GM11168 (cell line): ENCODE results near the gene EPHB1.

ENCODE experiments used
- in situ Hi-C: fragments of 300-500 bp; cut with MboI; formaldehyde crosslinking; loops from one replicate; pipeline ENCODE4 v1.12.0; 2022; ENCODE audit warnings: low sequenced_read_pairs; ENCODE audit not compliant: unreplicated experiment

EPHB1 gene

DNA sequence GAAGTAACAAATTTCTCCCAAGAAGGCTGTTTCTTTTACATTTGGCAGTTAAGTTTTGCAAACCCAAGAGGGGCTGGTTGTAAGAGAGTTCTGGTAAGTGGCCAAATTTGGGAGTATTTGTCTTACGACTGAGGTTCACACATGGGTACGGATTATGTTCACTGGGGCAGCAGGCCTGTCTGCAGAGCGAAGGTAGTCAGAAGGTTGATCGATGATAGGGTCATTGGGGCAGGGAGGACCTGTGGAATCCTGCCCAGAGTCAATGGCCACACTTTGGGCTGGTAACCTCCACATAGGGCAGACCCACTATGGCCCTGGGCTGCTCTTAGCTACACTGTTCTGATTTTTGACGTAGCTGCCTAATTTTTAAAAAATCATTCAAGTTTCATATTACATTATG, 368.6 kb downstream of the EPHB1 start:
- in situ Hi-C loops: no loop called here

DNA sequence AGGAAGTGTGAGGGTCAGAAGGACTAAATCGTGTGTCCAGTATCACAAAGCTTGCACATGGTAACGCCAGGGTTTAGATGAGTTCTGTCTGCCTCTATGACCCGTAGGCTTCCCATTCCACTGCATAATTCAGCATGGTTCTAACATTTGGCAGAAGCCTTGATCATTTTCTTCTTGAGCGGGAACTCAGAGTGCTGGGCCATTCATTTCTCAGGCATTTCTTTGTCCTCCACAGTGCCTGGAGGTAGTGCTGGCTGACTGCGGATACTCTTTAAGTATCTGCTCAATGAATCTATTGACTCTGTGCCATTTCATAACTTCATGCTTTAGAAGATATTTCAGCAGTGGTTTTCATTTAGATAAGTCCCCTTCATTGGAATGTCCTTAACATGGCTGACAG, 370.2 kb downstream of the EPHB1 start:
- in situ Hi-C loops: no loop called here

DNA sequence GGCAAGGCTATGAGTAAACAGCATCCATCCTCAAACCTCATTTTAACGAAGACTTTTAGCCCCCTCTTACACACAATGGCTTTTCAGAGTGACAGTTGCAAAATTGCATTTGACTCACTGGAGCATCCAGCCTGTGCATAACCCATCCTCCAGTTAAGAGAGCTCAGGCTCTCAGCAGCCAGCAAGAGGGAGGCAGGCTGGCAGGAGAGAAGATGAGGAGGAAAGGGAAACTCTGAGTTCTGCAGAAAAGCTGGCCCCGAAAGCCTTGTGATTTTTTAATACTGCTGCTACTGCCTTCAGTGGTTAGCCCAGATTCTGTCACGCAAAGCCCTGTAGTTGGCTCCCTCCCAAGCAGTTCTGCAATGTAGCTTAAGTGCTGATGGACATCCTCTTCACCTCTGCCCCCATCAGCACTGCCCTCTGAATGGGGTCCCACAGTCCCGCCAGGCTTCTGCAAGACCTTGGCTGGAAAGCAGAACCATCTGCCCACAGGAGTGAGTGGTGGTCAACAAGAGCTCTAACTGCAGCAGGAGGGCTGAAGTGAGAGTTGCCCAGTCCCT, 371.3 kb downstream of the EPHB1 start:
- in situ Hi-C loops: no loop called here

DNA sequence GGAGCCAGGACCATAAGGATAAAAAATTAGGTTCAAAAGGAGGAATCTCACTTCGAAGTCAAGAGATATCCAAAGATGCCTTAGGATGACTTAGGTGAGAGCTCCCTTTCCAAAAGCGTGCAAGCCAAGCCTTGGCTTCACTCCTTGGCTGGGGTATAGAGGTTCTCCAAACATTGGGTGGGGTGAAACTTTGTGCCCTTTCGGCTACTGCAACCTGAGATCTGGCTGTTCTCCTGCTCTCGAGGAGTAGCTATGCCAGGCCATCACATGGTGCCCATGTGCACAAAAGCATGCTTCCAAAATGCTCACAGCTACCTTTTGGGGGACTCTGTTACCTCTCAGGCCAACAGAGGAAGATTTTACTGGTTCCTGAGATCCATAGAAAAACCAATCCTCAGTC, 373.8 kb downstream of the EPHB1 start:
- in situ Hi-C loops: no loop called here

DNA sequence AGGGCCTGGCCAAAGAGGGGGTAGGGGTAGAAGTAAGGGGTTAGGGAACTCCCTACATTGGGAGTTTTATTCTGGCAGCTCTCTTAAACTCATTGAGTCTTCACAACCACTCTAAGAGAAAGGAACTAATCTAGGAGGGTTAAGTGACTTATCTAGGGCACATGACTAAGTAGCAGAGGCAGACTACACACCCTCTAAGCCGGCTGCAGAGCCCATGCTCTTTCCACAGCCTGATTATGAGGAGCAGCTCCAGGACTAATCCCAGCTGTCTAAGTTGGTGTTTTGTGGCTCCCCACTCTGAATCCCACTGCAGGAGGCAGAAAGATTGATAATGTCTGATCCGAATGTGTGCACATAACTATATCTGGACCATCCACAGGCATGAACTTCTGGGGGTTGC, 374.6 kb downstream of the EPHB1 start:
- in situ Hi-C loops: no loop called here

DNA sequence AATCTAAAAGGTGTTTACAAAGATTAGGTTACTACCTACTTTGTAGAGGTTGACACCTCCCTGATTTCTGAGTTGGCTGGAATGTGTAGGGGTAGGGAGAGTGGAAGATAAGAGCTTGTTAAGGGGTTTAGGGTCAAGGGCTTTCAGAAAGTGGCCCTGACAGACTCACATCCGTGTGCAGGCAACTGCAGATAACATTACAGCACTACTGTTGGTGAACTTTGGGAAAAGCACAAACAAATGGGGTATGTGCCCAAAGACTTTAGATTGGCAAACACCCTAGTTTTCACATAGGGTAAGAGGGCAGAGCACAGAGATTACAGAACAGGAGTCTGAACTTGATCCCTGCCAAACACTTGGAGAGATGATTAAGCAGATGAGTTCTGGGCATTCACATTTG, 375.7 kb downstream of the EPHB1 start:
- in situ Hi-C loops: no loop called here

DNA sequence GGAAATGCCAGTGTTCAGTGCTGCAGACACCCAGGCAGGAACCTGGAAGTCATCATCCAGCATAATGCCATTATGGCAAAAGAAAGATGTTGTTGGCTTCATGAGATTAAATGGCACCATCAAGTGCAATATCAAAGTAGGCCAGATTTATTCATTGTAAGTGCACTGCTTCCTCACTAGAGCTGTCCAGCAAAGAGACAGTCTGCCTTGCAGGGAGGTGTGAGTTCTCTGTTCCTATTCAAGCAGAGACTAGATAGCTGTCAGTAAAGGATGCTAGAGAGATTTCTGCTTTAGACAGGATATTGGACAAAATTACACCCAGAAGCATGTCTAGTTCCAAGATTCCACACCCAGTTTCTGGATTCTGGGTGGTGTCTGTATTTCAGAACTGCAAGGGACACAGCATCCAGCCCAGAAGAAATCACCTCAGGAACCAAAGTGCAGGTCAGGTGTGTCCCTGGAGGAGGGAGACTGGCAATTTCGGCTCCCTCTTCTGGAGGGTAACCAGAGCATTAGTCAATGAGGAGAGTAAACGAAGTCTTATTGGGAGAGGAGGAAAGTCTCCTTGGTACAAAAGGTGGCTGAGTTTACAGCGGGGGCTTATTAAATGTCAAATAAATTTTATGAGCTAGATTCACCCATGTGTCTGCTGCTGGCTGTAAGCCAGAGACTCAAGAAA, 377.3 kb downstream of the EPHB1 start:
- in situ Hi-C loops: no loop called here

DNA sequence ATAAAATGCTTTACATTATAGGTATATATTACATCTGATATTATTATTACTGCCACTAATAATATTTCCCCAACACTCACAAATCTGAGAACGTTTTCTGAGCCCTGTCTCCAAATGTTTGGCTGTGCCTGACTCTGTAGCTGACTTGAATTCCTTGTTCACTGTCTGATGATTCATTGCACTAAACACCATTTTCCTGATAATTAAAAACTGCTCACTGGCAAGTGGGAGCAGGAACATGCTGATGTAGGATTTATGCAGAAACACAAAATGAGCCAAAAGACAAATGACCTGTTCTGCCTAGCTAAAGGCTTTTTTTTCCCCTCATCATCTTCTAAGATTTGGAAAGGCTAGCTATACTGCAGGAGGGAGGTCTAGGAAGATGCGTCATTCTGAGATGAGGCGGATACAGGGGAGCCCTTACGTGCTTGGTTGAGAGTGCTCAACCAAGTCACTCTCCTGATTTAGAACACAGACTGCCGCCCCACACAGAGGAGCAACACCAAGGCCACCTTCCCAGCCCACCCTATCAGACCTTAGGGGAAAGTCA, 380.7 kb downstream of the EPHB1 start:
- in situ Hi-C loops: no loop called here

DNA sequence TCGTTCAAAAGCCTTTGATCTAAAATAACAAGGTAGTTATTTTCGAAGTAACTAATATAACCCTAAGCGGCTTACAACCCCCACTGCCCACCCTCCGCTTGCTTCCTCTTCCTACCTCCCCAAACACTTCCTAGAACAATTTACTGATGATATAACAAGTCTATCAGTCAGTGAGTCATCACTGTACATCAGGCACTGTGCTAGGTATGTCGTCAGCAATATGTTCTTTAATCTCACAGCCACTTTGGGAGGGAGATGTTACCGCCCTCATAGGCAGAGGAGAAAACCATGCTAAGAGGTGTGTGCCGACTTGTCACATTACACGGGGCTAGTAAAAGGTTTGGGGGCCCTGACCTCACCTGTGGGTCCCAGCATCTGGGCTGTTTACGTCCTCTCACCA, 381.8 kb downstream of the EPHB1 start:
- in situ Hi-C loops: no loop called here

DNA sequence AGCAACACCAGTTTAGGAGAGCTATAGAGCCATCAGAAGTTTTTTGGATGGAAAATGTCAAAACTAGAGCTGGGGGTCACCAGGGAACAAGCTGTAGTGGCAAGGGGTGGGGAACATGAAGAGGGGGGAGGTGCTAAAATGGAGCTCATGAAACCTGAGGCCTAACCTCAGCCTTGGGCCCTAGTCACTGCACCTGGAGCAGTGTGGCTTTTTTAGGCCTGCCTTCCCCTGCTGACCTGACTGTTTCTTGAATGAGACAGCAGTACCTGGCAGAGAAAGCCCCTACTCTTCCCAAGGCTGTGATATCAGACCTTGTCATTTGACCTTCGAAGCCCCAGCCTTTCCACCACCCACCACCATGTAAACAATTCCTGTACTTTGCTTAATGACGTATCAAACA, 383.5 kb downstream of the EPHB1 start:
- in situ Hi-C loops: no loop called here

DNA sequence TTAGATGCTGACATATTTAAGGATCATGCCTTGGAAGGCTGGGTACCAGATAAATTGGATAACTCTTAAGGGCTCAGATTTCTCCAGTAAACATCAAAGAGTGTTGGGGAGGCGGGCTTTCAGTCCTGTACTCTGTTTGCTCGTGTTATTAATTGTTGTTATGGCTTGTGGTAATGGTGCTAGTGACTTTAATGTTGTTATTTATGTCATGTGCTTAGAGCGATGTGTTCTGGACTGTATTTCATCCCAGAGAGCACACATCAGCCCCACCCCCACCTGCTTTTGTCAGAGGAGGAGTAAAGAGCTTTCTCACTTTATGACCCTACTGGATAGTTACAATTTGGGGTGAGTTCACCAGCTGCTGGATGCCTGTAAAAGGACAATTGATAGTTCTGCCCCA, 386.3 kb downstream of the EPHB1 start:
- in situ Hi-C loops: no loop called here

DNA sequence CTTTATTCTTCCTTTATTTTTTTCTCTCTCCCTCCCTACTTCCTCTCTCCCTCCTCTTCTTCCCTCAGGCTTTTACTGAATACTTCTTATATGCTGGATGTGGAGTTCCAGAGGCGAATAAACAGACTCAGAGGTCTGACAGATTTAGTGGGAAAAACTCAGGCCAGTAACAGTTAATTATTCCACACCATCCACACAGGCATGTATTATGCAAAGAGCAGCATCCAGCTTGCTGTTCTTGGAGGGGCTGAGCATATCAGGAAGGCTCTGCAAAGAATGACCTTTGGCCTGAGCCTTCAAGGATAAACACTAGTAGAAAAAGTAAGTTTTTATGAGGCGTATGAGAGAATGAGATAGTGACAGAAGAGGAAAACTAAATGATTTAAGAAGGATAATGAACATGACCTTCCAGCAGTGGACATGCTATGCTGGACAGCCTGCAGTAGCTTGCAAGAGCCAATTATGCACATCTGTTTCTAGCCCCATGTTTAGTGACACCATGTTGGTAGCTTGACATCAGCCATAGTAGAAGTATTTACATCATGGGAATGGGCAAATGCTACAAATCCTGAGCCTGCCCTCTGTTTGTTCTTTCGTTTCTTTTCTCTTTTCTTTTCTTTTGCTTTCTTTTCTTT, 387.4 kb downstream of the EPHB1 start:
- in situ Hi-C loops: no loop called here

DNA sequence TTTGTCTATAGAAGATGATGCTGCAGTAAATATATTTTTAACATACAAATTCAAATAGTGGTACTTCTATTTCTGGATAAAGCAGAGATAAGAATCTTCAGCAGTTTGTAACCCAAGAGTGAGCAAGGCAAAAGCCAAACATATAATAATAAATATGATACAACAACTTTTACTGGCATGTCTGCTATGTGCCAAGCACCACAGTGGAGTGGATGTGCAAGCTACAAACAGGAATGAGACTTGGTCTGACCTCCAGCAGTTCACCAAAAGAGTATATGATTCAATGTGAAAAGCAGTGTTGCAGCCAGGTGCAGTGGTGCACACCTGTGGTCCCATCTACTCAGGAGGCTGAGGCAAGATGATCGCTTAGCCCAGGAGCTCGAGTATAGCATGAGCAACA, 395.6 kb downstream of the EPHB1 start:
- in situ Hi-C loops: no loop called here

DNA sequence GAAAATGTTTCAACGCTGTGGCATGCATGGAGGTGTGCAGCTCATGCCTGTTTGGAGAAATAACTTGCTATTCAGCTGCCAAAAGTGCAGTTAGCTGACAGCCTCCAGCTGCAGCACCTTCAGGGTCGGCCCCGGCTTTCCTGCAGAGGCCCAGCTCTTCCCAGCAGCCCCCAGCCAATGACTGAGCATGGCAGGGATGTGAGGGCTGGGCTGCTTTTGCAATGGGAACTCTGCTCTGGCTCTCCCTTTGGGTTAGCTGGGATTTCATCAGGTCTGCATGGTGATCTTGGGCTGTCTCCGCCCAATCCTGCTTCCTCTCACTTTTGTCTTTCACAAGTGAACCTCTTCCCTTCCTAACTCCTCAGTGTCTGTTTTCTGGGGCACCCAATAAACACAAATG, 396.6 kb downstream of the EPHB1 start:
- in situ Hi-C loops: no loop called here

DNA sequence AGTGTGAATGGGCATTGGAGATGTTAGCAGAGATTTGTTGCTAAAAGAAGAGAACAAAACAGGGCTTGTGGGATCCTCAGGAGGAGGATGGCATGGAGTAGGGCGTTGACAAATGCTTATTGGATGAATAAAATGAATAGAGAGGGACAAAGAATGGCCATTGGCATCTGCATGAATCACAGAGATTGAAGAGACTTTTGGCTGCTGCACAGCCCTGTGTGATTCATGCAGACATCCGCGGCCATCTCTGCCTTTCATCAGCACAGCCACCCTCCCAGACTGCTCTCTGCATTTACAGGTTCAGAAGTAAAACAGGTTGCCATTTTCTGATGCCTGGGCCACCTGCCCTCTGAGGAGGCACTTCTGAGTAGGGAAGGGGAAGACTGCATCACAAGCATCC, 397.9 kb downstream of the EPHB1 start:
- in situ Hi-C loops: no loop called here

DNA sequence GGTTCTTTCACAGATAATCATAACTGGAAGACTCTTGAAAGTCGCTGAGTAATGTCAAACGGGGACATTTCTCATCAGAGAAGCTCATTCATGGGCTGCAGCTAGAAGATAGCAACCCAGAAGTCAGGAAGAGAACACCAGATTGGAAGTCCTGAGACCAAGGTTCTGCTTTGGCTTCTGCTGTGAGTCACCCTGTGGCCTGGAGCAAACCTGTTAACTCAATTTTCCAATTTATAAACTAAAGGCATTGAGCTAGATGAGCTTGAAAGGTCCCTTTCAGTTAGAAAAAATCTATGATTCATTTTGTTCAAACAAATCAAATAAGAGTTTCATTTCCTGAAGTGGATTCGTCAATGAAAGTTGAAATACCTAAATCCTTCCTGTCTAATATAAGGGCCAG, 402.2 kb downstream of the EPHB1 start:
- in situ Hi-C loops: no loop called here

DNA sequence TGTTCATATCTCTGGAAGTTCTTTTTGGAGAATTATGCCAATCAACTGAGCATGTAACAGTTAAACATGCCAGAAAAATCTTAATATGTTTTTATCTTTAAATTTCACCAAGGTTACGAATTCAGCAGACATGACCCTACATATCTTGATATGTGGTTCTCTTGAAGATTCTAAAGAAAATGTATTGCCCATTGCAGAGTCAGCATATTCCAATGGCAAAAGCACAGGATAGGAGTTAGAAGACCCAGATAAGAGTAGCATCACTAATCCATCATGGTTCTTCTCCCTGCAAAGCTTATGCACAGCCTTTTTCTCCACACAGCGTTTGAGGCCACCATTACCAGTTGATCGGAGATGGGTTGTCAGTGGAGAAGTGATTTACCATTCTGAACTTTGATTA, 402.8 kb downstream of the EPHB1 start:
- in situ Hi-C loops: no loop called here

DNA sequence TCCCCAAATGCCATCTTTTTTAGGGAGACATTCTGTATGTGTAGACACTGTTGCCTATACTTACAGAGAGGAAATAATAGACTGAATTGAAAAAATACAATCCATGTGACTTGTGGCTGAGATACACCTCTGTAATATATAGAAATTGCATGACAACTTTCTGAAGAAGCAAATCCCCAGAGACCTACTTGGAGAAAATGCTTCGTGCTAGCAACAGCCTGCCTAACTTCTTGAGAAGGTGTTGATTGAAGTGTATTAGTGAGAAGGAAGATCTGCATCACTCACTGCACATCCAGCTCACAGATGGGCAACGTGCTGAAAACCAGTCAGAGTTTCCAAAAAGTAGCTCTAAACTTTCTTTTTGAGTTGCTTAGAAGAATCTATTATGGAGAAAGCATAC, 404.1 kb downstream of the EPHB1 start:
- in situ Hi-C loops: no loop called here

DNA sequence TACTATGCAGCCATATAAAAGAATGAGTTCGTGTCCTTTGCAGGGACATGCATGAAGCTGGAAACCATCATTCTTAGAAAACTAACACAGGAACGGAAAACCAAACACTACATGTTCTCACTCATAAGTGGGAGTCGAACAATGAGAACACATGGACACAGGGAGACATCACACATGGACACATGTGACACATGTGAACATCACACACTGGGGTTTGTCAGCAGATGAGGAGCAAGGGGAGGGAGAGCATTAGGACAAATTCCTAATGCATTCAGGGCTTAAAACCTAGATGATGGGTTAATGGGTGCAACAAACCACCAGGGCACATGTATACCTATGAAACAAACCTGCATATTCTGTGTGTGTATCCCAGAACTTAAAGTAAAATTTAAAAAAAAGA, 408.0 kb downstream of the EPHB1 start:
- in situ Hi-C loops: no loop called here

DNA sequence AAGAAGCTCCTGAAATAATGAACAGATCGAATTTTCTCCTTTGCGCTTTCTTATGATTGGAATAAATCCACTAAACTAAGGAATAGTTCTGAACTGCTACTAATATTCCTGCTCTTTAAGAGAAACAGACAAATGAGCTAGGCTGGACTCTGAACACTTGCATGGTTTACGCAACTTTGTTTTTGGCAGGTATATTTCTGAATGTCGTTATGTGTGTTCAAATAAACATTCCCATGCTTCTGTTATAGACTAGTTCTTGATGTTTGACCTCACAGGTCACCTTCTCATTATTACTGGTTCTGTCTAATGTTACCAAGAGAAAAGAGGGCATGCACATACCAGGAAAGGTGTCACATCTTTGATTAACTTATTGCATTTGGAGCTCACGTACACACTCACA, 418.2 kb downstream of the EPHB1 start:
- in situ Hi-C loops: no loop called here

DNA sequence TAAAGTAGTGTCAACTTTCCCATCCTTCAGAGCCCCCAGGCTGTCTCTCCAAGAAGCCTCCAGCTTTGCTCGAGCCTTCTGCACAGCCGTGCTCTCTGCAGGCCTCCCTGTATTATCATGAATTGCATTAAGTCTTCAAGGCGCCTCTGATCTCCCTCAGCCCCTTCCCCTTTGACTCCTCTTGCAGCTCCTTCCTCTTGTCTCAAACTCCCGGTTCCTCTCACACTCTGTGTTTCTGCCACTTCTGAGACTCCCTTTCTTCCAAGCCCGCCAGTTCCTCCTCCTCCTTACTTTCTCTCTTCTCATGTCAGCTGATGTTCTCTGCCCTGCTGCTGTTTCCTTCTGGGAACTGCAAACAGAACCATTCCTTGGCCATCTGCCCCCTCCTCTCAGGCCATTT, 418.8 kb downstream of the EPHB1 start:
- in situ Hi-C loops: no loop called here

DNA sequence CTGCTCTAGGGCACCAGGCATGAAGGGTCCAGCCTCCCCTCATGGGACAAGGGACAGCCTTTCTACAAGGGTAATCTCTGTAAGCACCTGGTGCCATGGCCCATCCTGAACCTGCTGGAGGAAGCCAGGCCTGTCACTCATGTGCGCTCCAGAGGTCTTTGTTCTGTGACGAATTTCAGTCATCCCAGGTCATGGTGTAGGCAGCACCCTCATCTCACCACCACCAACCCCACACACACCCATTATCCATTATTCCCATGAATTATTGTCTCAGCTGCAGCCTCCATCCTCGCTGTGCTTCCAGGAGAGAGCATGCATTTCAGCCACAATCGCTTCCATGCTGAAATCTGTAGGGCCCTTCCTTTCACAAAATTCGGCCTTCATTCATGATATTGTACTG, 419.3 kb downstream of the EPHB1 start:
- in situ Hi-C loops: no loop called here
